SK-MEL-5 (cell line): ENCODE data around the gene NCSTN. TPM values are rescaled to one million over a fixed set of nuclear protein-coding genes. Genes with fewer than 3 reads are reported as not detected.
"Not testable (repeated sequence)": the region's sequence is repeated elsewhere in the genome, so short reads cannot be mapped to it uniquely, and the experiment has no call there.

ENCODE experiments used
- DNase-seq: peaks from one replicate; pipeline ENCODE4 v3.0.0-alpha.2; 2016; ENCODE audit warnings: low read depth, low spot score
- in situ Hi-C: cut with HindIII; loops from 2 replicates; pipeline ENCODE4 v1.10.0; 2016; ENCODE audit warnings: low sequenced_read_pairs, high pct_unique_total_duplicates, low pct_unique_long_range_greater_than_20kb
- total RNA-seq: library from RNA; depleted of rRNA; stranded (reverse); fragments of >200 nt; shearing (Covaris generic); gene quantifications from 2 replicates; pipeline ENCODE4 v1.2.3, GENCODE V29; 2014

Gene NCSTN
- total RNA-seq, 1 experiment from 2014 or later: 87.3 TPM

DNA sequence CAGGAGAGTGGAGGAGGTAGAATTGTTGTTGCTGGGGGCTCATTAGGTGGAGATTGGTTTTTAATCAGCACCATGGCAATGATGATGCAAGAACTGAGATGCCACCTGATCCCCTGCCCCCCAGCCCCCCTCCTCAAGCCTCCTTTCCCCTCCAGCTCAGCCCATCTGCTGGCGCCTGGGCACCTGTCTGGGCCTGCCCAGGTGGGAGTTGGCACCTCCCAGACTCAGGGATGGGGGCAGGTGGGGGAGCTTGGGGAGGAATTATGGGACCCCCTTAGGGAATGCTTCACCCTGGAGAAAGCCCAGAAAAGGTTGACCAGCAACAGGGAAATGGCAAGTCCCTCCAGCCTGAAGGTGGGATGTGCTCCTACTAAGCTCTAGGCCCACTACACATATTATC is 22.1 kb downstream of the NCSTN start:
- DNase-seq: no peak
- in situ Hi-C loops: no loop called here

DNA sequence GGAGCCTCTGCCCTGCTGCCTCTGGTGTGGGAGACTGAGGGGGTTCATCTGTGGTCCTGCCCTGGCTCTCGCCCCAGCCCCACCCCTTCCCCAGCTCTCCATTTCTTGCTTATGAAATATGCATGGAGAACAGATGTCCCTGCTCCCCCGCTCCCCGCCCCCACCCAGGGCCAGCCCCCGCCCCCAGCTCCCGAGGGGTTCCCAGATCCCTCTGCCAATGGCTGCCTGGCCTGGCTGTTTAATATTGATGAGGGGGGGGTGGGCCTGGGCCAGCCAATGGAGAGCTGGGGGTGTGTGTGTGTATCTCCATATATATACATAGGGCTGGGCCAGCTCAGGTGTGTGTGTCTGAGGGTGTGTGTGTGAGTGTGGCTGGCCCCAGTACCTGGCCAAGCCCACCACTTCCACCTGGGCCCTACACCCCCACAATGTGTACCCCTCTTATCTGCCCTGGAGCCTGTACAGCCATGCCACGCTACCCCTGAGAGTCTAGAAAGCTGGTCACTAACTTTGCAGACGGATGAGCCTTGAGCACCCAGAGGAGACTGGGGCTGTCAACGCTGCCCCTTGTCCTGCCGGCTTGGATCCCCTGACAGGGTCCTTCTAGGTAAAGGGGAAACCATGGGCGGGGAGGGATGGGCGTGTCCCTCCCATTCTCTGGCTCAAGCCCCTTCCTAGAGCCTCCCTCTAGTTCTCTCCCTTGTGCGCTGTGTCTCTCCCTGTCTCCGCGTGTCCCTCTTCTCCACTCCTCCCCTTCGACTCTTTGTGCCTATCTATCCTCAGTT is 23.7 kb downstream of the NCSTN start, which contains the start of gene NHLH1:
TSS of gene NHLH1 (plus strand) at position 341 of the 785 bp plus-strand sequence. CDS start 3,661 bp downstream, outside the sequence.
- no peak for DNase-seq
- in situ Hi-C loops: no loop called here

DNA sequence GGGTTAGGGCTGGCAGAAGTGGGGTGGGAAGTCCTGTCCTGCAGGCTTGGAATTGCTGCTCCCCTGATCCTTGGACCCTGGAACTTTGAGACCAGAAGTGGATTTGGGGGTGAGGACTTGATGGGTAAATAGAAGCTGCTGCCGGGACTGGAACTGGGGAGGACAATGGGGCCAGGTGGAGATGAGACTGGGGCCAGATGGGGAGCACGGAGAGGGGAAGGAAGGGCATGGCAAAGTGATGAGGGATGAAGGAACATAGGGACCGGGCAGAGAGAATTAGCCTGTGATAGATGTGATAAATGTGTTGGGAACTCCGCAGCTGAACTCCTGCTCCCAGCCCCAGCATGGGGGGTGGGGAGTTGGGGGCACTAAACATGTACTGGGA is 24.3 kb downstream of the NCSTN start:
- DNase-seq: no peak
- in situ Hi-C loops: no loop called here

DNA sequence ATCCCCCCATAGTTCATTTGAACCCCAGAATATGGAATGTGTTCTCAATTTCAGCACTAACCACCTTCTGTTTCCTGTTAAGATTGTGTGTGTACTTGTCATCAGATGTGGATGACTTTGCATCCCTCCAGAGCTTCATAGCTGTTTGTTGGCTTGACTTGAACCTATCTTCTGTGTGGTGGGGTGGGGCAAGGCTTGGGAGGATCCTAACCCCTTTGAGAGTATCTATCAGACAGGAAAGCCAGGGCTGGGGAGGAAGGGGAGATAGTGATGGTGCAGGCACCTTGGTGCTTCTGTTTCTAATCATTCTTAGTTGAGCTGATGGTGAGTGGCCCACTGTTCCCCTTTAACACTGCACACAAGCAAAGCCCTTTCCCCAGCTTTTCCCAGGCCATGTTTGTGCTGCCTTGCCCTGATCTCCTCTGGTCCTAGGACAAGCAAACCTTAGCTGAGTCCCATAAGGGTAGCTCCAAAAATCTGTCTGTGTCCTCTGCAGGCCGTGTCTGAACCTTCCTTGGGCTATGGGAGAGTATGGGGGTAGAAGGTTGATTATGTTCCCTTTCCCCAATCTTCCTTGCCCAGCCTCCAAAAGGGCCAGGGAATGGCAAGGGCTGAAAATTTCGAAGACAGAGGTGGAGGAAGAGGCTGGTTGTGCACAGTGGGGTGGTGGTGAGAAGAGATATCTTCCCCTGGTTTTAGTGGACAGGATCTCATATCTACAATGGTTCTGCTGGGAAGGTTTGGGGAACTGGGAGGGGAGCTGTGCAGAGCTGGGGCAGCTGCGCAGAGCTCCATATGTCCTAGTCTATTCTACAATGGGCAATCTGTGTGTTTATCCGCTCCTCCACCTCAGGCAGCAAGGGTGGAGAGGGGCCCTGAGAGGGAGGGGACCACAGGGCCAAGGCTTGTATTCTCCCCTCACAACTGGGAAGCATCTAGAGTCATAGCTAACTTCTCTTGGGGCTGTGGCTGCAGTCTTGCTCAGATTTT is 25.0 kb downstream of the NCSTN start:
- no peak for DNase-seq
- in situ Hi-C loops: no loop called here

DNA sequence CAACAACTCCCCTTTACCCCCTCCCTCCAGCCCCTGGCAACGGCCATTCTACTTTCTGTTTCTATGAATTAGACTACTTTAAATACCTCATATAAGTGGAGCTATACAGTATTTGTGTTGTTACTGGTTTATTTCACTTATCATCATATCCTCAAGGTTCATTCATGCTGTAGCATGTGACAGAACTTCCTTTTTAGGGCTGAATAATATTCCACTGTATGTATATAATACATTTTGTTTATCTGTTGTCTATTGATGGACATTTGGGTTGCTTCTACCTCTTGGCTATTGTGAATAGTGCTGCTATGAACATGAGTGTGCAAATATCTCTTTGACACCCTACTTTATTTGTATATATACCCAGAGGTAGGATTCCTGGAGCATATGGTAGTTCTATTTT is 25.9 kb downstream of the NCSTN start:
- no peak for DNase-seq
- in situ Hi-C loops: no loop called here

DNA sequence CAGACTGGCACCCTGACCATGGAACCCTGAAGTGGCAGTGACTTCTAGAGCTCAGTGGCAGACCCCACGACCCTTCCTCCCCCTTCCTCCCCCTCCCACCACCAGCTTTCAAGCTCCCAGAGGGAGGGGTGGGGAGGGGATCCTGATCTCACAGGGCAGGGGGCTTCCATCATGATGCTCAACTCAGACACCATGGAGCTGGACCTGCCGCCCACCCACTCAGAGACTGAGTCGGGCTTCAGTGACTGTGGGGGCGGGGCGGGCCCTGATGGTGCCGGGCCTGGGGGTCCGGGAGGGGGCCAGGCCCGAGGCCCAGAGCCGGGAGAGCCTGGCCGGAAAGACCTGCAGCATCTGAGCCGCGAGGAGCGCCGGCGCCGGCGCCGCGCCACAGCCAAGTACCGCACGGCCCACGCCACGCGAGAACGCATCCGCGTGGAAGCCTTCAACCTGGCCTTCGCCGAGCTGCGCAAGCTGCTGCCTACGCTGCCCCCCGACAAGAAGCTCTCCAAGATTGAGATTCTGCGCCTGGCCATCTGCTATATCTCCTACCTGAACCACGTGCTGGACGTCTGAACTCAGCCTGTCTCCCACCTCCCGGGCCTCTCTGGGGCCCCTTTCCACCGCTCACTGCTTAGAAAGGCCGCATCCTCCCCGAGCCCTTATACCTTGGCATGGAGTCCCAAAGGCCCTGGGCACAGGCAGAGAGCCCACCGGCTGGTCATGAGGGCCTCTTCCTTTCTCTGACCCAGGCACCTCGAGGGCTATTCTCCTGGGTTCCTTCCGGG is 27.6 kb downstream of the NCSTN start:
- in situ Hi-C loops: no loop called here
- no peak for DNase-seq

- no peak for DNase-seq
Measured at GRCh38 chr1:160371346-160371631, 28.1 kb downstream of the NCSTN start.

DNA sequence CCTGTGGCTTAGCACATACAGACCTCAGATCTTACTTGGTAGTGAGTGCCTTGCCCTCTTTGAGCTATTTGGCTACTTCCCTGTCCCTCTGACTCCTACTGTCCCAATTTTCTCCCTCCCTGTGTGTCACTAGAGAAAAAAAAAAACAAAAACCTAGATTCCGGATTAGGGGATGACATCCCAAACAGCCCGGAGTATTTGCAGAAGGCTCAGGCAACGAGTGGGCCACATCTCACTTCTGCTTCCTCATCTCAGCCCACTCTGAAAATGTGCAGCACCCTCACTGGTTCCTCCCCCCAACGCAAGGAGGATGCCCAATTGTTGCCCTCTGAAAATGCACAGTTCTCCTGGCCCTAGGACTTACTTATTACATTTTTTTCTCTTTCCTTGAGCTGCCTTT is 28.6 kb downstream of the NCSTN start:
- DNase-seq: no peak
- in situ Hi-C loops: no loop called here

More at GRCh38 chr1:160371346-160371631, 28.1 kb downstream of the NCSTN start:
- in situ Hi-C loops: no loop called here

GRCh38 chr1:160373696-160374095 is 30.5 kb downstream of the NCSTN start:
- in situ Hi-C loops: no loop called here
- no peak for DNase-seq

- in situ Hi-C loops: no loop called here
- DNase-seq: no peak
Measured at GRCh38 chr1:160374306-160375110, 31.3 kb downstream of the NCSTN start.

DNA sequence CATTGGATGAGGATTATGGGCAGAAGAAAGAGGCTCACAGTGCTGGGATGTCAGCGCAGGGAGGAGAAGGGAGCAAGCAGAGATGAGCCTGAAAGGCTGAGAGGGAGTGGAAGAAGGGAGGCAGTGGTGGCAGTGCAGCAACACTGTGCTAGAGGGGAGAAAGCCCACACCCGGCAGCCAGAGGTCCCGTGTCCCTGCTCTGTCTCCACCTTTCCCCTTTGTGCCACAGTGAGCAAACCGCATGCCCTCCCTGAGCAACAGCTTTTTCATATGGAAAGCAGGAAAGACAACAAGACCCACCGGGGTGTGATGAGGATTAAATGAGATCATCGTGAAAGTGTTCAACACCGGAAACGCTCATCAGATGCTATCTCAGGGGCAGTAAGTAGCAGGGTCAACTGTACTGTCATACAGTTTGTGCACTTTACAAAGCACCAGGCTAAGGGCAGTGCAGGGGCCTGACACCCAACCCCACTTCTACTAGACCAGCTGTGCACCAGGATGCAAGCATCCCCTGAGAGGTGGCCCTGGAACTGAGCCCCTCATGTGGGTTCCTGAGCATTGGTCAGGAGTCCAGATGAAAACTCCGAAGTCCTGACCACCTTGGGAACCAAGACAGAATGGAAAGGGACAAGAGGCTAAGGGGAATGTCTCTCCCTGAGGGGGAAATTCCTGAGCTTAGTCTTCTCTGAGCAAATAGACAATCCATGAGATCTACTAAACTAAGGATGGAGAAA is 32.8 kb downstream of the NCSTN start:
- in situ Hi-C loops: no loop called here
- no peak for DNase-seq

DNA sequence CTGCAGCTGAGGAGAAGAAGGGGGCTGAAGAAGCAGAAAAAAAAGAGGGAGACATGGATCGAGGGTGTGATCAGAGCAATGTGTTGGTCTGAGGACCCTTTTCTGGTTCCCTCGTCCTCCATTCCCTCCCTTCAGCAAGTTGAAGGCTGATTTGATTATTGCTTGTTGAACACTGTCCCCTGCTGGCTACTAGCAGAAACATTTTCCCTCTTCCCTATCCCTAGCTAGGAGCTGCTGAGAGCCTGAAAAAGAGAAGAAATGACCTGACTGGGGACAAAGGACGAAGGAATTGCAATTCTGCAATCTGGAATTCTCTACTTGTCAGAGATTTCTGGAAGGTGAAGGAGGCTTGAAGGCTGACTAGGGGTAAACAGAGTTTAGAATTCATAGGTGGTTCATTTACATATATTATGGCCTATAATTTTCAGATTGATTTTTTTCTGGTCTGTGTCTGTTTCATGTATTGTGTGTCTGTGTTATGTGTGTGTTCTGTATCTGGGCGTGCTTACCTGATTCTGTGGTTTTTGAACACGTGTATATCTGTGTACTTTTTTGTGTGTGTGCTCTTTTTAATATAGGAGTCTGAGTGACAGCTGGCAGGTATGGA is 33.4 kb downstream of the NCSTN start:
- in situ Hi-C loops: no loop called here
- peak; percentile 82 for DNase-seq

- in situ Hi-C loops: no loop called here
- no peak for DNase-seq
Measured at GRCh38 chr1:160377585-160378206, 34.5 kb downstream of the NCSTN start.

- DNase-seq, in situ Hi-C loops: not testable (repeated sequence)
Measured at GRCh38 chr1:160384812-160385211, 41.6 kb downstream of the NCSTN start.

GRCh38 chr1:160388406-160388805 is 45.2 kb downstream of the NCSTN start:
- DNase-seq, in situ Hi-C loops: not testable (repeated sequence)

DNA sequence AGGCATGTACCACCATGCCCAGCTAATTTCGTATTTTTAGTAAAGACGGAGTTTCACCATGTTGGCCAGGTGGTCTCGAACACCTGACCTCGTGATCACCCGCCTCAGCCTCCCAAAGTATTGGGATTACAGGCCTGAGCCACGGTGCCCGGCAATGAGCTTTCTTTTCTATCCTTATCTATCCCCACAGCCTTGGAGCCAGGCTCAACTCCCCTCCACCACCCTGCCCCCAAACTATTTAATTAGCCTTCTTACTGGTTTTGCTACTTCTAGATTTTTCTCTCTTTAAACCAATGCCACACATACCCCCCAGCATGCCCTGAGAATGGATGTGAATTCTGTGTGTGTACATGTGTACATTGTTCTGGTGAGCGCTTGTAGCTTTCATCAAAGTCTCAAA is 51.5 kb downstream of the NCSTN start:
- in situ Hi-C loops: no loop called here
- DNase-seq: no peak
